Stimulated activated CD4-positive, alpha-beta T cell treated with anti-CD3 and anti-CD28 coated beads, Interleukin-1b, Interleukin-23, amount 100 ng/mL, for 4 hours (primary cell): Measurements from ENCODE around the gene ETDB.
"Not testable (repeated sequence)": the region's sequence is repeated elsewhere in the genome, so short reads cannot be mapped to it uniquely, and the experiment has no call there.

Experiments
- DNase-seq, 2 donors: peaks; one replicate each; pipeline ENCODE4 v3.0.0-alpha.2; 2020; ENCODE audit warnings: low read depth in 2 of 2

Gene ETDB

GRCh38 chrX:135120056-135120576, at the start of gene ETDB:
ETDB (minus strand) TSS chrX:135120526; CDS start chrX:135119261, 1,265 bp downstream.
- DNase-seq, result not testable (repeated sequence)

DNA sequence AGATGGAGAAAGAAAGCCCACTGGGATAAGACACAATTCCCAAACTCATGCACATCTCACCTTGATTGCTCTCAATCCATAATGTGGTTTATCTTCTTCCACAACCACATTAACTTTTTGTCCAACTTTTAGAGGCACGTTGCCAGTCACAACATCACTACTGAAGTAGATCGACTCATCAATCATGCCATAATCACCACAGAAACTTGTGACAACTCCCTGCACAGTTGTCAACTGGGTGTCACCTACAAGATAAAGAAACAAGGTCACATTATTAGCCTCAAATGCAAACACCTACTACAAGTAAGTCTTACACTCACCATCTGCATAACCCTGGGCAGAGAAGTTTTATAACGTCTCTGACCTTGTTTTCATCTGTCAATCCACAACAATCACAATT, 49.2 kb upstream of the ETDB start:
- DNase-seq, result not testable (repeated sequence)

GRCh38 chrX:135168486-135168885, 48.2 kb upstream of the ETDB start:
- DNase-seq, result no peak

DNA sequence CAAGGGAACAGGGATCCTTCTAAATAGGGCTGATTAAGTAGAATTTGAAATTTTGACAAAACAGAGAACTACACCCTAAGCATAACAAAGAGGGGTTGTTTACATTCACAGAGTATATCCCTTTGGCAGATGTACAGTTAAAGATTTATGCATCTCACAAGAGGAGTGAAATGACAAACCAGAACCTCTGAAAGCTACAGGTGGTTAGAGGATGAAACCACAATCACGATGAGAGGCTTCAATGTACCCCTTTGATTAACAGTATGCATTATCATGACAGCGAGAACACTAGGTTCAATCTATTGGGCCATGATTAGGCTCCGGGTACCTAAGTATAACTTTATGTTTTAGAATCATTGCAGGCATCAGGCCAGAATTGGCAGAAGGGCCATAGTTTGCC, 34.4 kb upstream of the ETDB start:
- not testable (repeated sequence) for DNase-seq

GRCh38 chrX:135126145-135126544, 5.8 kb upstream of the ETDB start:
- DNase-seq, result not testable (repeated sequence)

- not testable (repeated sequence) for DNase-seq
Observed at GRCh38 chrX:135116064-135116463, 4.3 kb downstream of the ETDB start.

DNA sequence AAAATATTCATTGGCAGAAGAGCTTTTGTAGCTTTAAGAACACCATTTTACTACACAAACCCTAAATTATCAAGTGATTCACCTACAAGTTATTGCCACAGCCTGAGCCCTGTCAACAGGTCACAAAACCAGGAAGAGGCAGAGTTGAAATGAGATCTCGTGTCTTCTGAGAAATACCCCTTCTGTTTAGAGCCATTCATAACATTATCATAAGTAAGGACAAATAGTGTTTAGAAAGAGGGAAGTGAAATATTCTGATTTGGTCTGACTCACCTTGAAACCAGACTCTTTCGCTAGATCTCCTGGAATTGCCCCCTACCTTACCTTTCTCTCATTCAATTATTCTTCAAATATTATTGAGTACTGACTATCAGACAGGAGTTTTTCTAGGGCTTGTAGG, 5.9 kb downstream of the ETDB start:
- no peak for DNase-seq

DNA sequence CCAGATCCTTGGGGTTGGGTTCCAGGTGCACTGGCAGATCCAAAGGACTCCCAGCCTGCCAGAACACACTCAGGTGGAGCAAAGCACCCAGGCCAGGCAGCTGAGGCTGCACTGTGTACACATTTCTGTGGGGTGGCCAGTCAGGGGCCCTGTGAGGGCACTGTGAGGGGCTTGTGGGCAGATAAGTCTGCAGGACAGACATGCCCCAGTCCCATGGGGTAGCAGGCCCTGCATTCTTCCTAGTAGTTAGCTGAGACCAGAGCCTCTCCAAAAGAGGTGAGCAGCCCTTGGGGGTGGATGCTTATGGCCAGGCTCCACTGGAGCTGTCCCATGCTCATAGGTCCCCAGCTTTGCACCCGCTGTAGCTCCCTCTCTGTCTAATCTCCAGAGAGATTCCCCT, 7.6 kb downstream of the ETDB start:
- no peak for DNase-seq

GRCh38 chrX:135112096-135112729, 8.1 kb downstream of the ETDB start:
- DNase-seq, result peak in 1 of 2 donors; percentile 25

GRCh38 chrX:135109554-135109953, 10.8 kb downstream of the ETDB start:
- DNase-seq, result no peak

DNA sequence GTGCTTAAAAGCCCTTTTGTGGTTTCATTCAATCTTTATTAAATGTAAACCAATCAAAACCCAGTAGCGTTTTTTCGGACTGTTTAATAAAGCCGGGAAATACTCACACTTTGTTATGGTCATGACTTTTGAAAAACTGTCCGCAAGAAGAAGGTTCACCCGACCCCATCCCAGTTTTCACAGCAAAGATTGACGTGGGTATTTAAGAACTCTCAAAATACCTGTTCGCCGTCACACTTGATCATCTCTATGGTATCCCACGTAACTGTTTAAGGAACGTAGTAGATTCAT, 20.9 kb downstream of the ETDB start:
- no peak for DNase-seq

DNA sequence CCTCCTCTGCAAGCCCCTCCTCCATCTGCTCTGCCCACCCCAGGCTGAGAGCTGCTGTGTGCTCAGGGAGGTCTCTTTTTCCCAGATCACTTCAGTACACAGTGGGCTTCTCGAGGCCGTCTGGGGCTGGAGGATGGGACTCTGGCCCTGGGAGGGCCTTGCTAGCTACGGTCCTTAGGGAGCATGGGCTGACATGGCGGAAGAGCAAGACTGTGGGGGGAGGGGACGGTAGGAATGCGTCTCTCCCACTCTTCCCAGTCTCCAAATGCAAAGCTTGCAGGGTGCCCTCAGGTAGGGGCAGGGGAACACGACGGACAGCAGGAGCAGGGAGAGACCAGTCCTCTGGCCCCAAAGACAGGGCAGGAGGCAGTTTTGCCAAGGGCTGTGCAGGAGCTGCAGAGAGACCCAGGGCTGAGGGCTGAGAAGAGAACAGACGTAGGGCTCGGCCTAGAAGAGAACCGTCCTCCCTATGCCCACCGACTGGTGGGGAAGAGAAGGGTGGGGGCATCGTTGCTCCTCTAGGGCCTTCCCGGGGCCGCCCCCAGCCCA, 23.1 kb downstream of the ETDB start:
- DNase-seq, result not testable (repeated sequence)

DNA sequence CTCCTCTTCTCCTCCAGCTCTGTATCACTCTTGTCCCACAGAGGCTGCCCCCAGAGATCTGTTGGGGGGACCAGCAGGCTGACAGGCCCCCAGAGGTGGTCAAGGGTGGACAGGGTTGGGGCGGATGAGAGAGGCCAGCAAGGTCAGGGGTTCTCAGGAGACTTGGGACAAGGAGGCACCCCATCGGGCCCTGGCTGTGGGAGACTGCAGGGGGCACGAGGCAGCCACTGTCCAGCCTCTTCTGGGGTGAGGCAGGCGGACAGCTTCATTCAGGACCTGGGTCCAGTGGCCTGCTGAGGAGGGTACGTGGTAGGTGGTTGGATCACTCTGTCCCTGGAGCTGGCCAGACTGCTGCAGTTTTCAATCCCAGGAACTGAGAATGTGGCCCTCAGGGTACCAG, 24.6 kb downstream of the ETDB start:
- DNase-seq, result no peak

DNA sequence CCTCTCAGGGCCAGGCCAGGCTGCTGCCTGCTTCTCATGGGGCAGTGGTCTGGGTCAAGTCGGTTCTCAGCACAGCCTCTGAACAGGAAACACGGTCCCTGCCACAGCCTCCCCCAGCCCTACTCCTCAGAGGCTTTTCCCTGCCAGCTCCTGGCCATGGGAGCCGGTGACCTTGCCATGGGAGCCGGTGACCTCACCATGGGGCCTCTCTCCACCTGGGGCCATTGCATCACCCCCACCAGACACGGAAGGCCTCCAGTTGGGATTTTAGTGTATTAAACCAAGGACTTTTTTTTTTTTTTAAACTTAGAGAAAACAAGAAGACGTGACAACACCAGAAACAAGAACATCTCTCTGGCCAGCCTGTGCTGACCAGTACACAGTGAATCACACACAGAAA, 25.6 kb downstream of the ETDB start:
- no peak for DNase-seq

GRCh38 chrX:135089126-135089525, 31.2 kb downstream of the ETDB start:
- no peak for DNase-seq

- DNase-seq, result no peak
Observed at GRCh38 chrX:135087867-135088266, 32.5 kb downstream of the ETDB start.

DNA sequence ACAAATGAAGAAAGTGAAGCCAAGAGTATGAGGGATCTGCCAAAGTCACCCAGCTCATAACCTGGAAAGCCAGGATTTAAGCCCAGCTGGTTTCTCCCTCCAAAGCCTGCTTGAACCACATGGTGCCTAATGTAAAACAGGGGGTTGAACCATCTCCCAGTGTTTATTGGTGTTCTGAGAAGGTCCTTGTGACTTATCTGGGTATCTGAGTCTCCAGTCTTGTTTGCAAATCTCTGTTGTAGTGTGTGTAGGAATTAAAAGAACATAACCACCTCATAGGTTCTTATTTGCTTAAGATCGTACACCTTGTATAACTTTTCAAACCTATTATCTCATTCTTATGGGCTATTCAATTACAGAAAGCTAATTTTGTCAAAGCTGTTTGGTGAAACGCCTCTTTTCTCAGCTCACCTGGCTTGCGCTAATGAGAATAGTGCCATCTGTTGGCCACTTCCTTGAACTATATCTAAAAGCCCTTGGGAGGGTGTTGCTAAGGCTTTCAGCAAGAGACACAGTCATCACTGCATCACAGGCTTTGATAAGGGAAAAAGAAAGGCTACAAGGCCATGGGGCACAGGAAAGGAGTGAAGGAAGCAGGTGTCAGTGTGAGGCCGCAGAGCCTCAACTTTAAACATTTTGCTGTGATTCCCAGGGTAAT, 34.0 kb downstream of the ETDB start:
- DNase-seq, result peak in 1 of 2 donors; percentile 47

GRCh38 chrX:135081693-135082404, 38.5 kb downstream of the ETDB start:
- DNase-seq, result no peak
